WTC11 (cell line): ENCODE data around the gene IVL.

Experiments used
- CREM ChIP-seq: sonication (generic); formaldehyde crosslinking; IDR thresholded peaks from 2 replicates; pipeline ENCODE4 v1.8.1; 2022; ENCODE audit warnings: mild to moderate bottlenecking, missing genetic modification reagents, moderate library complexity
- CTCF ChIP-seq: fragments of 200-600 bp; IDR thresholded peaks from 2 replicates; pipeline ENCODE4 v1.8.0; 2022; ENCODE audit warnings: antibody characterized with exemption

GRCh38 chr1:152932170-152932811 lies 23.9 kb downstream of the IVL start:
- TF ChIP-seq CREM (CRISPR knock-in tag): no peak
- TF ChIP-seq CTCF: no peak
